Liver (tissue), 9 donors: ENCODE measurements around the gene CMIP. TPM values are rescaled to one million over a fixed set of nuclear protein-coding genes. Genes with fewer than 3 reads are reported as not detected.

Experiments
- DNase-seq: peaks from one replicate; pipeline ENCODE4 v3.0.0-alpha.2; 2017; ENCODE audit warnings: low spot score
- H3K27ac ChIP-seq, 2 donors: one replicate each; pipeline ENCODE4 v1.7.0; 2013; ENCODE audit warnings: inconsistent platforms in 2 of 2, low read length in 2 of 2, control low read depth in 1 of 2, low read depth in 1 of 2, mild to moderate bottlenecking in 1 of 2
- H3K27me3 ChIP-seq, 4 donors: one replicate each; pipeline versions ENCODE4 v1.6.1 to v1.7.0; 2013; ENCODE audit warnings: low read length in 3 of 4, inconsistent platforms in 1 of 4, mild to moderate bottlenecking in 1 of 4, moderate library complexity in 1 of 4; ENCODE audit not compliant: control insufficient read depth in 4 of 4, insufficient read depth in 4 of 4
- H3K36me3 ChIP-seq, 4 donors: one replicate each; pipeline versions ENCODE4 v1.6.1 to v1.7.0; 2013; ENCODE audit warnings: low read length in 3 of 4, mild to moderate bottlenecking in 3 of 4, low read depth in 1 of 4, moderate library complexity in 1 of 4; ENCODE audit not compliant: control insufficient read depth in 4 of 4, insufficient read depth in 3 of 4
- H3K4me1 ChIP-seq, 4 donors: one replicate each; pipeline versions ENCODE4 v1.6.1 to v1.7.0; 2013; ENCODE audit warnings: low read length in 3 of 4, mild to moderate bottlenecking in 3 of 4, moderate library complexity in 1 of 4; ENCODE audit not compliant: control insufficient read depth in 4 of 4, insufficient read depth in 4 of 4
- H3K4me3 ChIP-seq, 3 donors: one replicate each; pipeline versions ENCODE4 v1.6.1 to v1.7.0; 2013; ENCODE audit warnings: low read length in 3 of 3, control low read depth in 1 of 3, low read depth in 1 of 3, mild to moderate bottlenecking in 1 of 3
- H3K9ac ChIP-seq, 2 donors: one replicate each; pipeline ENCODE4 v1.7.0; 2013; ENCODE audit warnings: low read length in 2 of 2, mild to moderate bottlenecking in 2 of 2, moderate library complexity in 2 of 2, control low read depth in 1 of 2, low read depth in 1 of 2
- H3K9me3 ChIP-seq, 4 donors: one replicate each; pipeline versions ENCODE4 v1.6.1 to v1.7.0; 2013; ENCODE audit warnings: low read length in 3 of 4; ENCODE audit not compliant: control insufficient read depth in 4 of 4
- EGR1 ChIP-seq, 2 donors: IDR thresholded peaks; 2 replicates each; pipeline ENCODE4 v1.6.1; 2016 to 2018; ENCODE audit warnings: antibody characterized with exemption in 2 of 2, low read depth in 2 of 2
- FOXA1 ChIP-seq: IDR thresholded peaks from 2 replicates; pipeline ENCODE4 v1.6.1; 2016; ENCODE audit warnings: antibody characterized with exemption
- FOXA2 ChIP-seq: IDR thresholded peaks from 2 replicates; pipeline ENCODE4 v1.6.1; 2016; ENCODE audit warnings: antibody characterized with exemption
- GABPA ChIP-seq, 2 donors: IDR thresholded peaks in 1 of 2; conservative IDR thresholded peaks in 1 of 2; 2 replicates each; pipeline ENCODE4 v1.6.1; 2016; ENCODE audit warnings: antibody characterized with exemption in 2 of 2, mild to moderate bottlenecking in 1 of 2, moderate library complexity in 1 of 2
- HNF4A ChIP-seq, 2 donors: conservative IDR thresholded peaks; 2 replicates each; pipeline ENCODE4 v1.6.1; 2016; ENCODE audit warnings: antibody characterized with exemption in 2 of 2, mild to moderate bottlenecking in 2 of 2
- HNF4G ChIP-seq: IDR thresholded peaks from 2 replicates; pipeline ENCODE4 v1.6.1; 2016; ENCODE audit warnings: antibody characterized with exemption
- JUND ChIP-seq, 2 donors: IDR thresholded peaks; 2 replicates each; pipeline ENCODE4 v1.6.1; 2016; ENCODE audit warnings: antibody characterized with exemption in 2 of 2
- NR2F2 ChIP-seq: IDR thresholded peaks from 2 replicates; pipeline ENCODE4 v1.6.1; 2016; ENCODE audit warnings: antibody characterized with exemption
- RAD21 ChIP-seq, 2 donors: IDR thresholded peaks; 2 replicates each; pipeline ENCODE4 v1.6.1; 2016; ENCODE audit warnings: antibody characterized with exemption in 2 of 2, mild to moderate bottlenecking in 2 of 2
- SP1 ChIP-seq: IDR thresholded peaks from 2 replicates; pipeline ENCODE4 v1.6.1; 2018; ENCODE audit warnings: antibody characterized with exemption, mild to moderate bottlenecking
- TAF1 ChIP-seq: conservative IDR thresholded peaks from 2 replicates; pipeline ENCODE4 v1.6.1; 2016; ENCODE audit warnings: antibody characterized with exemption, mild to moderate bottlenecking
- YY1 ChIP-seq: IDR thresholded peaks from 2 replicates; pipeline ENCODE4 v1.6.1; 2016; ENCODE audit warnings: antibody characterized with exemption, mild to moderate bottlenecking
- WGBS: extraction: QIAGEN DNeasy Blood & Tissue Kit; methylation state at CpG from one replicate; pipeline ENCODE4 v1.1.7; 2013; 5-methylcytosine and 5-hydroxymethylcytosine counted together
- polyA plus RNA-seq, 2 donors: library from polyadenylated mRNA; stranded (reverse) in 1 of 2; unstranded in 1 of 2; fragments of 200-250 nt in 1 of 2; fragments of >200 nt in 1 of 2; fragmentation: Nextera tagmentation in 1 of 2; extraction: Ambion mirVana in 1 of 2; gene quantifications; one replicate each; pipeline versions ENCODE4 v1.2.1 to v1.2.3, GENCODE V29; 2013 to 2015
- total RNA-seq, 2 donors: library from RNA; depleted of rRNA; stranded (reverse); fragments of >200 nt; gene quantifications; one replicate each; pipeline ENCODE4 v1.2.3, GENCODE V29; 2014
- TF ChIP-seq, protein P1 (sequence below): IDR thresholded peaks from 2 replicates; pipeline ENCODE4 v1.6.1; 2016; ENCODE audit warnings: antibody characterized with exemption
- TF ChIP-seq, protein P2 (sequence below): fragments of 150-350 bp; IDR thresholded peaks from 2 replicates; pipeline ENCODE4 v1.5.1; 2017; ENCODE audit warnings: improper control_type of control experiment, low read depth, low read length; ENCODE audit not compliant: missing input control
- TF ChIP-seq, protein P3 (sequence below): IDR thresholded peaks from 2 replicates; pipeline ENCODE4 v1.6.1; 2016; ENCODE audit warnings: antibody characterized with exemption
- TF ChIP-seq, protein P4 (sequence below): IDR thresholded peaks from 2 replicates; pipeline ENCODE4 v1.6.1; 2016; ENCODE audit warnings: antibody characterized with exemption, mild to moderate bottlenecking
- donor health status: healthy.
- donor health status: healthy.
- donor health status: healthy.
- donor health status: healthy.
- donor health status: healthy.

CMIP gene
- total and polyA plus RNA-seq, 4 donors, result 1.7 to 15.6 (median 10.1) TPM

DNA sequence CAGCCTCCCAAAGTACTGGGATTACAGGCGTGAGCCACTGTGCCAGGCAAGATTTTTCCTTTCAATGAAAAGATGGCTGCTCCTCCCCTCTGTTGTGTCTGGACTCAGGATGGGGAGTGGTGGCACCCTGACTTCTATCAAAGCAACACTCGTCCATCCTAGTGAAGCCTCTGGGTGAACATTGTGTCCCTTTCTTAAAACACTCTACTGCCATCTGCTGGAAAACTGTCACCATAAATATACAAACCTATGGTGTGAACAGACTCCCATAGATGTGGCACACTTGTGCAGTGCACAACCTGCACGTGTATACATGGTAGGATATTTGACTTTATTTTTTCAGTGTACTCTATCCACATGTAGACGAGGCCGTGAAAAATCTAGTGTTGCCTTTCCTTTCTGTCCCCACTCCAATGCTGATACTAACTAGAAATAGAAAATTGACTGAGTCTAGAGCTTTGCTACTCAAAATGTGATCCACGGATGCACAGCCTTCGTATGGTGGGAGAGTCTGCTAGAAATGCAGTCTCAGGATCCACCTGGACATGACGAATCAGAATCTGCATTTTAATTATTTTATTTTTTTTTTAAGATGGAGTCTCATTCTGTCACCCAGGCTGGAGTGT is 278.6 kb downstream of the CMIP start:
- no peak for DNase-seq
- Histone ChIP-seq H3K4me1 (no peaks in the 10 kb centered on the region), H3K27ac (no peak overlapping the region), H3K9ac (no peak overlapping the region), H3K4me3 (no peak overlapping the region), H3K27me3 (peaks cover 0 to 2% (median 0%) of the 10 kb centered on the region in 4 donors), H3K9me3 (no peaks in the 10 kb centered on the region), H3K36me3 (no peaks in the 10 kb centered on the region)
- 30% methylated on average over 8 of the region's 8 CpGs for WGBS
- TF ChIP-seq, protein P1, sequence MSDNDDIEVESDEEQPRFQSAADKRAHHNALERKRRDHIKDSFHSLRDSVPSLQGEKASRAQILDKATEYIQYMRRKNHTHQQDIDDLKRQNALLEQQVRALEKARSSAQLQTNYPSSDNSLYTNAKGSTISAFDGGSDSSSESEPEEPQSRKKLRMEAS, result no peak
- TF ChIP-seq, protein P2, sequence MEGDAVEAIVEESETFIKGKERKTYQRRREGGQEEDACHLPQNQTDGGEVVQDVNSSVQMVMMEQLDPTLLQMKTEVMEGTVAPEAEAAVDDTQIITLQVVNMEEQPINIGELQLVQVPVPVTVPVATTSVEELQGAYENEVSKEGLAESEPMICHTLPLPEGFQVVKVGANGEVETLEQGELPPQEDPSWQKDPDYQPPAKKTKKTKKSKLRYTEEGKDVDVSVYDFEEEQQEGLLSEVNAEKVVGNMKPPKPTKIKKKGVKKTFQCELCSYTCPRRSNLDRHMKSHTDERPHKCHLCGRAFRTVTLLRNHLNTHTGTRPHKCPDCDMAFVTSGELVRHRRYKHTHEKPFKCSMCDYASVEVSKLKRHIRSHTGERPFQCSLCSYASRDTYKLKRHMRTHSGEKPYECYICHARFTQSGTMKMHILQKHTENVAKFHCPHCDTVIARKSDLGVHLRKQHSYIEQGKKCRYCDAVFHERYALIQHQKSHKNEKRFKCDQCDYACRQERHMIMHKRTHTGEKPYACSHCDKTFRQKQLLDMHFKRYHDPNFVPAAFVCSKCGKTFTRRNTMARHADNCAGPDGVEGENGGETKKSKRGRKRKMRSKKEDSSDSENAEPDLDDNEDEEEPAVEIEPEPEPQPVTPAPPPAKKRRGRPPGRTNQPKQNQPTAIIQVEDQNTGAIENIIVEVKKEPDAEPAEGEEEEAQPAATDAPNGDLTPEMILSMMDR, result peak; percentile 81
- TF ChIP-seq RAD21 (IDR thresholded peaks at IDR 0.05), result peak; percentile 95 to 97

DNA sequence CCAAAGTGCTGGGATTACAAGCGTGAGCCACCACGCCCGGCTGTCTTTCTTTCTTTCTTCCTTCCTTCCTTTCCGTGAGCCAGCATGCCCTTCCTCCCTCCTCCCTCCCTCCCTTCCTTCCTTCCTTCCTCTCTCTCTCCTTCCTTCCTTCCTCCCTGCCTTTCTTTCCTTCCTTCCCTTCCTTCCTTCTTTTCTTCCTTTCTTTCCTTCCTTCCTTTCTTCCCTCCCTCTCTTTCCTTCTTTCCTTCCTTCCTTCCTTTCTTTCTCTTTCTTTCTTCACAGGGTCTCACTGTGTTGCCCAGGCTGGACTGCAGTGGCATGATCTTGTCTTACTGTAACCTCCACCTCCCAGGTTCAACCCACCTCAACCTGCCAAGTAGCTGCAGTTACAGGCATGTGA is 283.8 kb downstream of the CMIP start:
- WGBS, result 70% methylated on average over 4 of the region's 4 CpGs
- Histone ChIP-seq H3K27me3 (peaks cover 0 to 2% (median 0%) of the 10 kb centered on the region in 4 donors), H3K9me3 (no peaks in the 10 kb centered on the region), H3K9ac (no peak overlapping the region), H3K4me3 (no peak overlapping the region), H3K27ac (no peak overlapping the region), H3K4me1 (peaks cover 0 to 9% (median 3%) of the 10 kb centered on the region in 4 donors), H3K36me3 (no peaks in the 10 kb centered on the region)
- DNase-seq, result no peak
- TF ChIP-seq HNF4G (no peak), HNF4A (conservative IDR thresholded peaks at IDR 0.05) (no peak), SP1 (no peak), FOXA2 (no peak), YY1 (no peak), GABPA (IDR thresholded peaks at IDR 0.05 in 1 of 2, conservative IDR thresholded peaks at IDR 0.05 in 1 of 2) (no peak), NR2F2 (no peak), JUND (IDR thresholded peaks at IDR 0.05) (no peak), EGR1 (IDR thresholded peaks at IDR 0.05; ENCODE audit: low read depth in 2 of 2) (no peak), RAD21 (IDR thresholded peaks at IDR 0.05) (no peak), FOXA1 (no peak), TAF1 (no peak)
- TF ChIP-seq, protein P1, result no peak
- TF ChIP-seq, protein P2, result no peak
- TF ChIP-seq, protein P3, sequence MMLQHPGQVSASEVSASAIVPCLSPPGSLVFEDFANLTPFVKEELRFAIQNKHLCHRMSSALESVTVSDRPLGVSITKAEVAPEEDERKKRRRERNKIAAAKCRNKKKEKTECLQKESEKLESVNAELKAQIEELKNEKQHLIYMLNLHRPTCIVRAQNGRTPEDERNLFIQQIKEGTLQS, result no peak
- TF ChIP-seq, protein P4, sequence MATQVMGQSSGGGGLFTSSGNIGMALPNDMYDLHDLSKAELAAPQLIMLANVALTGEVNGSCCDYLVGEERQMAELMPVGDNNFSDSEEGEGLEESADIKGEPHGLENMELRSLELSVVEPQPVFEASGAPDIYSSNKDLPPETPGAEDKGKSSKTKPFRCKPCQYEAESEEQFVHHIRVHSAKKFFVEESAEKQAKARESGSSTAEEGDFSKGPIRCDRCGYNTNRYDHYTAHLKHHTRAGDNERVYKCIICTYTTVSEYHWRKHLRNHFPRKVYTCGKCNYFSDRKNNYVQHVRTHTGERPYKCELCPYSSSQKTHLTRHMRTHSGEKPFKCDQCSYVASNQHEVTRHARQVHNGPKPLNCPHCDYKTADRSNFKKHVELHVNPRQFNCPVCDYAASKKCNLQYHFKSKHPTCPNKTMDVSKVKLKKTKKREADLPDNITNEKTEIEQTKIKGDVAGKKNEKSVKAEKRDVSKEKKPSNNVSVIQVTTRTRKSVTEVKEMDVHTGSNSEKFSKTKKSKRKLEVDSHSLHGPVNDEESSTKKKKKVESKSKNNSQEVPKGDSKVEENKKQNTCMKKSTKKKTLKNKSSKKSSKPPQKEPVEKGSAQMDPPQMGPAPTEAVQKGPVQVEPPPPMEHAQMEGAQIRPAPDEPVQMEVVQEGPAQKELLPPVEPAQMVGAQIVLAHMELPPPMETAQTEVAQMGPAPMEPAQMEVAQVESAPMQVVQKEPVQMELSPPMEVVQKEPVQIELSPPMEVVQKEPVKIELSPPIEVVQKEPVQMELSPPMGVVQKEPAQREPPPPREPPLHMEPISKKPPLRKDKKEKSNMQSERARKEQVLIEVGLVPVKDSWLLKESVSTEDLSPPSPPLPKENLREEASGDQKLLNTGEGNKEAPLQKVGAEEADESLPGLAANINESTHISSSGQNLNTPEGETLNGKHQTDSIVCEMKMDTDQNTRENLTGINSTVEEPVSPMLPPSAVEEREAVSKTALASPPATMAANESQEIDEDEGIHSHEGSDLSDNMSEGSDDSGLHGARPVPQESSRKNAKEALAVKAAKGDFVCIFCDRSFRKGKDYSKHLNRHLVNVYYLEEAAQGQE, result no peak
